AG04449 (cell line): ENCODE data around the gene RHBDF2.

ENCODE experiments used
- CTCF ChIA-PET: fragments of 350-600 bp; formaldehyde crosslinking; extraction: SDS; loops from one replicate; lab custom pipeline; 2021; ENCODE audit warnings: antibody characterized with exemption; lab: Yijun Ruan, JAX
- POLR2A ChIA-PET: fragments of 400-600, 350-600 bp; formaldehyde crosslinking; extraction: SDS; loops from one replicate; lab custom pipeline; 2020; ENCODE audit warnings: antibody characterized with exemption, inconsistent platforms; lab: Yijun Ruan, JAX
- DNase-seq: peaks from one replicate; pipeline ENCODE4 v3.0.0-alpha.2; 2010; ENCODE audit warnings: low read depth, low spot score
- H3K4me3 ChIP-seq: 2 replicates; pipeline ENCODE4 v1.5.1; 2011; ENCODE audit warnings: low read depth, mild to moderate bottlenecking, control low read depth, low read length
- CTCF ChIP-seq: IDR thresholded peaks from one replicate; pipeline ENCODE4 v1.5.1; 2011; ENCODE audit warnings: mild to moderate bottlenecking, moderate library complexity, low read length, control low read depth, inconsistent platforms; ENCODE audit not compliant: insufficient read depth; ENCODE audit errors: missing control alignments

Gene RHBDF2

GRCh38 chr17:76543482-76543825, 42.2 kb upstream of the RHBDF2 start:
- POLR2A ChIA-PET: no interaction called here
- CTCF ChIA-PET: interaction anchor here (0.6 to 10.2 kb wide), 10 partner anchors 9 to 165 kb away, joined by 3 to 180 read pairs (median 4); partner anchors contain the start of gene AANAT
- no peak for TF ChIP-seq CTCF
- no peak for DNase-seq
- no peak overlapping the region for H3K4me3 ChIP-seq

GRCh38 chr17:76542984-76543383, 41.8 kb upstream of the RHBDF2 start:
- ChIA-PET CTCF (interaction anchor here (0.9 to 10.2 kb wide), 7 partner anchors 9 to 95 kb away, joined by 3 to 180 read pairs (median 5); partner anchors contain the start of gene AANAT), POLR2A (no interaction called here)
- no peak for TF ChIP-seq CTCF
- no peak for DNase-seq
- no peak overlapping the region for H3K4me3 ChIP-seq

GRCh38 chr17:76542566-76542971, 41.3 kb upstream of the RHBDF2 start:
- H3K4me3 ChIP-seq: no peak overlapping the region
- ChIA-PET POLR2A (no interaction called here), CTCF (interaction anchor here (2.4 to 10.2 kb wide), 3 partner anchors 13 to 20 kb away, joined by 11 to 180 read pairs (median 46); no protein-coding TSS in a partner anchor)
- no peak for TF ChIP-seq CTCF
- no peak for DNase-seq

GRCh38 chr17:76541739-76542454, 40.7 kb upstream of the RHBDF2 start:
- ChIA-PET POLR2A (no interaction called here), CTCF (interaction anchor here (2.4 to 10.2 kb wide), 3 partner anchors 13 to 20 kb away, joined by 11 to 180 read pairs (median 18); no protein-coding TSS in a partner anchor)
- no peak for TF ChIP-seq CTCF
- no peak for DNase-seq
- no peak overlapping the region for H3K4me3 ChIP-seq

GRCh38 chr17:76540381-76541300, 39.4 kb upstream of the RHBDF2 start:
- TF ChIP-seq CTCF: peak; percentile 30
- no peak for DNase-seq
- peak overlapping the region; percentile 51 for H3K4me3 ChIP-seq
- CTCF ChIA-PET: interaction anchor here (0.9 to 10.2 kb wide), 11 partner anchors 8 to 174 kb away, joined by 3 to 180 read pairs (median 4); no protein-coding TSS in a partner anchor
- POLR2A ChIA-PET: interaction anchor here (1.2 to 2.1 kb wide), 2 partner anchors 17 to 22 kb away, joined by 3 to 5 read pairs; no protein-coding TSS in a partner anchor
